Esophagus squamous epithelium (tissue), 4 donors: Measurements from ENCODE around the gene OGA.

Experiments
- CTCF ChIP-seq, 6 experiments: fragments of 450-650 bp in 4 of 6; fragments of 200-600 bp in 2 of 6; sonication (generic) in 2 of 6; IDR thresholded peaks; one replicate each; pipeline ENCODE4 v1.5.1; 2016 to 2019; ENCODE audit warnings: antibody characterized with exemption in 6 of 6, mild to moderate bottlenecking in 4 of 6, moderate library complexity in 4 of 6
- POLR2A ChIP-seq, 4 donors: fragments of 450-650 bp; IDR thresholded peaks; one replicate each; pipeline ENCODE4 v1.6.1; 2017; ENCODE audit warnings: antibody characterized with exemption in 4 of 4, mild to moderate bottlenecking in 4 of 4, moderate library complexity in 3 of 4

DNA sequence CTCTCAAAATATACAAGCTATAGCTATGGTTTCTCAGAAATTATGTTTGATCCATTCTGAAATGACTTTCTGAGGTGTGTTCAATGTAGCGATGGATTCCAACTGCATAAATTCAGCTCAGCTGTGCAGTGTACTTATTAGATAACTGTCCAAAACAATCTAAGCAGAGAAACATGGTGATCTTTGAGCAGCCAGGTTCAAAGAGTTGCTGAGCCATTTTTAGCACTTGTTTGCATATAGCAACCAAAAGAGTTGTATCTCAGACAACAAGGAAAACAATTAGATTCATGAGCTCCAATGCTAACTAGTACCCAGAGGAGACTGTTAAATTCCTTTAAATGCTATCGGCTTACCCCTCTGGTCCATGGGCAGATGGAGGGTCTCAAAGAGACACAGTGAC, 41.3 kb upstream of the OGA start:
- TF ChIP-seq CTCF (IDR thresholded peaks at IDR 0.05), result no peak
- no peak for TF ChIP-seq POLR2A (IDR thresholded peaks at IDR 0.05)
